ENCODE results near the gene FMOD.

FMOD gene

GRCh38 chr1:203351037-203351625 lies at the start of gene FMOD:
Gene FMOD, minus strand, starts transcription at chr1:203351122. Its CDS starts 2,852 bp downstream, at chr1:203348270.
- DNase-seq: peak; percentile 53

- no peak for DNase-seq
Observed at GRCh38 chr1:203396595-203397194, 45.8 kb upstream of the FMOD start.

- no peak for DNase-seq
Observed at GRCh38 chr1:203395751-203396150, 44.8 kb upstream of the FMOD start.

- DNase-seq: peak; percentile 45
Observed at GRCh38 chr1:203390298-203390697, 39.4 kb upstream of the FMOD start.

- DNase-seq: no peak
Observed at GRCh38 chr1:203388683-203389082, 37.8 kb upstream of the FMOD start.

GRCh38 chr1:203382026-203382425 lies 31.1 kb upstream of the FMOD start:
- DNase-seq: no peak

GRCh38 chr1:203381151-203381751 lies 30.3 kb upstream of the FMOD start:
- DNase-seq: no peak

- no peak for DNase-seq
Observed at GRCh38 chr1:203380420-203381150, 29.7 kb upstream of the FMOD start.

- no peak for DNase-seq
Observed at GRCh38 chr1:203379825-203380224, 28.9 kb upstream of the FMOD start.

GRCh38 chr1:203378556-203379245 lies 27.8 kb upstream of the FMOD start:
- no peak for DNase-seq

GRCh38 chr1:203373991-203374390 lies 23.1 kb upstream of the FMOD start:
- no peak for DNase-seq

GRCh38 chr1:203373002-203373401 lies 22.1 kb upstream of the FMOD start:
- no peak for DNase-seq

GRCh38 chr1:203371288-203371687 lies 20.4 kb upstream of the FMOD start:
- no peak for DNase-seq

GRCh38 chr1:203369666-203370065 lies 18.7 kb upstream of the FMOD start:
- DNase-seq: no peak

- peak; percentile 59 for DNase-seq
Observed at GRCh38 chr1:203368624-203369451, 17.9 kb upstream of the FMOD start.

- no peak for DNase-seq
Observed at GRCh38 chr1:203367057-203367456, 16.1 kb upstream of the FMOD start.

GRCh38 chr1:203366476-203366875 lies 15.6 kb upstream of the FMOD start:
- no peak for DNase-seq

GRCh38 chr1:203364806-203365205 lies 13.9 kb upstream of the FMOD start:
- no peak for DNase-seq

- DNase-seq: peak; percentile 65
Observed at GRCh38 chr1:203364094-203364801, 13.3 kb upstream of the FMOD start.

- DNase-seq: no peak
Observed at GRCh38 chr1:203362720-203363025, 11.8 kb upstream of the FMOD start.

GRCh38 chr1:203361945-203362719 lies 11.2 kb upstream of the FMOD start:
- peak; percentile 36 for DNase-seq

Measured in NCI-H82 (cell line).